Measurements from ENCODE around the gene SORCS2.

DNA sequence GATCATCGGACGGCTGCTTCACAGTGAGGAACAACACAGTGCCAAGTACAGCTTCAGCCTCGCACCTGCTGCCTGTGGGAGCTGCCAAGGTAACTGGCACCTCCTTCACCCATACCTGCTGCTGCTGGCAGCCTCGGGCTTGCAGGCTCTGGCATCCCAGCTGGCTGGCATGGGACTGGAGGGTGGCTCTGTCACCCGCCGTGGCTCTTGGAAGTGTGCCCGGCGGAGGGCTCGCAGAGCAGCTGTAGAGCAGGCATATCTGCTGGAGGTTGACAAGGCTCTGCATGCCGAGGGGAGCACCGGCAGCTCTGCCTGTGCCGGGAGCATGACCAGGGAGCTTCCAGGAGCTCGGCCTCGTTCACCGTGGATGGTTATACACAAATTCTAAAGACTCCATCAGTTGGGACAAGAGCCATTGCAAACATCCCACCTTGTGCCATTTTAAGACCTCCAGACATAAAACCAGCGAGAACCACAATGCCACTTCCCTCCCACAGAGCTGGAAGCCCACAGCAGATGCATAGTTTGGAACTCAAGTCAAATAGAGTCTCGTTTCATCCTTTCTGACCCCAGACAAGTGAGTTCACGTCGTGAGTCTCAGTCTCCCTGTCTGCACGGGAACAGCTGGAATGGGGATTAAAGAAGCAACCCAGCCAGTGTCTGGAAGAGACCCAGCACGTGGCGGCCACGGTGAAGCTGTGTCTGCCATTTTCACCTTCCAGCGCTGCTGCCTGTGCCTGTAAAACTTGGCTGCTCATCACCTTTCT lies 326.7 kb downstream of the SORCS2 start:
- TF ChIP-seq CTCF (IDR thresholded peaks at IDR 0.05; ENCODE audit: low read depth, low read length) (no peak), EZH2phosphoT487 (IDR thresholded peaks at IDR 0.05; ENCODE audit: low read depth) (no peak)
